HG03159 (cell line): Measurements from ENCODE around the gene KBTBD12.

Source experiments
- ATAC-seq: cut with Tn5 transposase; IDR thresholded peaks from one replicate; pipeline ENCODE4 v1.9.1; 2021; ENCODE audit warnings: mild to moderate bottlenecking, moderate library complexity; ENCODE audit not compliant: unreplicated experiment

KBTBD12 gene

DNA sequence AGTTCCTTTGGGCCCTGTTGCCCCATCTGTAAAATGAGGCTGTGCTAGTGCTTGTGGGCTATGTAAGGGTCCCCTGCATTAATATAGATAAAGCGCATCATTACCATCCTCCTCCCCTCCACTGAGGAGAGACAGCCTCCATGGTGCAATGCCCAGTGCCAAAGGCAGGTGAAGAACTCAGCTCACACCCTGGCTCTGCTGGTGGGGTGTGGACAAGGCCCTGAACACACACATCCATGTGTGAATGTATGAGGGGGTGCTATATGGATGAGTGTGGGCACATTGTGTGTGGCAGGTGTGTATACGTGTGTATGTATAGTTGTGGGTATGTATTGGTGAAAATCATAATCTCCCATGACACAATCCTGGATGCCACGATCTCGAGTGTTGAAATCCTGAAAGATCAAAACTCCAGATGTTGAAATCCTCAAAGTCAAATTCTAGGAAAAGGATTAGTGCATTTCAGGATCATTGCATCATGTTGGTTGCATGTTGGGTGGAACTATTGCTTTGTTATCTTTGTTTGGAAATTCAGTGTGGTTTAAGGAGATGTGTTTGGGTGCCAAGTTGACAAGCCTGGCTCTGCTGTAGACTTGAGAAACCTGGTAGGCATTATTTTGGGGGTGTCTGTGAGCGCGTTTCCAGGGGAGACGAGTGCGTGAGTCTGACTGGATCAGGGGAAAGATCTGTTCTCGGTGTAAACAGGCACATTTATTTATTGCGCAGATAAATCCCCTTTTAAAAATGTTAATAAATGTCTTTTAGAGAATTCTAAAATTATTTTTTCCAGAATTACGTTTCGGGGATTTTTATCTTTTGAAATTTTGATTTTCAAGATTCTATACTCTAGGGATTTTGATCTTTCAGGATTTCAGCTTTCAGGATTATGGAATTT is 95.2 kb downstream of the KBTBD12 start:
- ATAC-seq: no peak

DNA sequence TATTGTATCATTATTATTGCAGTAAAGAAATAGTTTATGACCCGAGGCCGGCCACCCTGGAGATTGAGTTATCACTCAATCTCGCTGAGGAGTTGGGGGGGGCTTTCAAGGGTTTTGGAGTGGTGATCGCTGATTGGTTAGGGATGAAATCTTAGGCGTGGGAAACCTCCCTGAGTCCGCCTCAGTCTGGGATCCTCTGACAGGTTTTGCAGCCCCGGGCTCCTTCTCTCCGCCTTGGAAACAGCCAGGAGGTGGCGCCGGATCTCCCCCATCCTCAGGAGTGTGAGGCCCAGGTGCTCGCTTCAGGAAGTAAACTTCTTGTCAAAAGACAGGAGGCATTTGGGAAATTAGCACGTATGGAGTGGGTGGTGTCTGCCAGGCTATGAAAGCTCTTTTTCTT is 96.1 kb downstream of the KBTBD12 start:
- ATAC-seq: no peak

DNA sequence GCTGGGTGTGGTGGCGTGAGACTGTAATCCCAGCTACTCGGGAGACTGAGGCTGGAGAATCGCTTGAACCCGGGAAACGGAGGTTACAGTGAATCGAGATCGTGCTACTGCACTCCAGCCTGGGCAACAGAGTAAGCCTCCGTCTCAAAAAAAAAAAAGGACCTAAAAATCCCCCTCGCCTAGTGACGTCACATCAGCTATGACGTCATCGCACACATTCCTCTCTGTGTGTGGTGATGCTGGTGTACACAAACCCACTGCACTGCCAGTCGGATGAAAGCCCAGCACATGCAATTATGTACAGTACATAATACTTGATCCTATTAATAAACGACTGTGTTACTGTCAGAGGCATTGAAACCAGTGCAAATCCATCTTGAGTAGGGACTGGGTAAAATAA is 97.0 kb downstream of the KBTBD12 start:
- no peak for ATAC-seq

DNA sequence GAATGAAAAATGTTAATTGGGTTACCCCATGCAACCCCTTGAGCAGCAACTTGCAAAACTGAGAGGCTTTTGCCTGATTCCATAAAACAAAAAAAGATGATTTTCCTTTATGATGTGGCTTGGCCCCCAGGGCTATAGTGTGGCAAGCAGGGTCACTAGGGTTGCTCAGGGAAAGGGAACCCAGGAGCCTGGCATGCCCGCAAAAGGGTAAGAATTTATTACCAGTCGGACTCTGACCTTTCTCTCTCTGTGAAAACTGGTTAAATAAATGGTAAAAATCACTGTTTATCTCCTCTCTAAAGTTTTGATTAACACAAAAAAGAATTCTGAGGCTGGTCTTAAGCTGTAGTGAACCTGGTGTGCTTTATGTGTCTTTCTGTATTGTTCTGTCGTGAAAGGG is 99.5 kb downstream of the KBTBD12 start:
- ATAC-seq: no peak

DNA sequence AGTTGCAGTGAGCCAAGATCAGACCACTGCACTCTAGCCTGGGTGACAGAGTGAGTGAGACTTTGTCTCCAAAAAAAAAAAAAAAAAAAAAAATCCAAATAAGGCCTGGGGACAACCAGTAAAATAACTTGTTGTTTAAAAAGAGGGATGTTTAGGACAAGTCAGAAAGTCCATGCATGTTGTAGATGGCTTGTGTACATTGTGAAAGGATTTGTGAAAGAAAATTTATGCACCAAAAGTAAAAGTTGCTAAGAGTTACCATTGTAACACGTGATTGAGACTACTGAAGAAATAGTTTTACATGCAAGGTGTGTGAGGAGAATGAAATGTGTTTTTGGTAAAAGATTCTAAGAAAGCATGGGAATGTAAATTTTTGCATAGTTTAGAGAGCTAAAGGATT is 101.5 kb downstream of the KBTBD12 start:
- ATAC-seq: no peak

DNA sequence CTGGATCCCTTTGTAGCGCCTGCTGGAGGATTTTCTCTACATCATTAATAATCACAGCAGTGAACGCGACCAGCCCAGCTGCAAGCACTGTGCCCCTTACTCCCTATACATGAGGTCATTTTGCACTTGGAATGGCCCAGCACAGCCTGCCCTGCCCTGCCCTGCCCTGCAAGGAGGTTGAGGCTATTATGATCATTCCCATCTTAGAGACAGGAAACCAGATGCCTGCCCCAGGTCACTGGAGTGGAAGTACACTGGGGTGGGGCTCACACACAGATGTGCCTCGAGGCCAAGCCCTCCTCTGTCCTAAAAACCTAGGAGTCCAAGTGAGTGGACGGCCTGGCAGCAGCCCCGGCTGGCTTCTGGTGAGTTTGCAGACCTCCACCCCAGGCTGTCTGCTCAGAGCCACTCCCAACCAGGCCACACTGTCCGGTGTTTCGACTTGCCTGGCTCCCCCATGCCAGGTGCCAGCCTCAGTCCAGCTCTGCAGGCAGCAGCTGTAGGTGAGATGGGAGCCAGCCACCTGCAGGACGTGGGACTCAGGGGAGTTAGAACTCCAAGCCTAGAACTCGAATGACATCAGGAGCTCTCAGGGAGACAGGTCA is 106.8 kb downstream of the KBTBD12 start:
- ATAC-seq: no peak

DNA sequence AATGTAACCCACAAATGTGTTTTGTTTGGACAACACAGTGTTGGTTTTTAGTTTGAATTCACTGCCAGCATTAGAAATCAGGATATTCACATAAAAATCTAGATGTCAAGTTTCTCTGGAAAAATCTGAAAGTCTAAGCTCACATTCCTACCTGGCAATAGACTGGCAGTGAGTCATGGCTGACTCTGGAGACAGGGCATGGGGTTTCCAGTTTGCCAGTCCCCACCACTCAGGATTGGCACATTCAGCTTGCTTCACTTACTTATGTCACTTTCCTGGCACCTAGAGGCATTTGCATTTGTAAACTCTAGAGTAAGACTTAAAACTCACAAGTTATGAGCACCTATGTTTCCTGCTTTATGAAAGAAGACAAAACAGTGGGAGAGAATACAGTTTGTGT is 118.1 kb downstream of the KBTBD12 start:
- ATAC-seq: no peak

DNA sequence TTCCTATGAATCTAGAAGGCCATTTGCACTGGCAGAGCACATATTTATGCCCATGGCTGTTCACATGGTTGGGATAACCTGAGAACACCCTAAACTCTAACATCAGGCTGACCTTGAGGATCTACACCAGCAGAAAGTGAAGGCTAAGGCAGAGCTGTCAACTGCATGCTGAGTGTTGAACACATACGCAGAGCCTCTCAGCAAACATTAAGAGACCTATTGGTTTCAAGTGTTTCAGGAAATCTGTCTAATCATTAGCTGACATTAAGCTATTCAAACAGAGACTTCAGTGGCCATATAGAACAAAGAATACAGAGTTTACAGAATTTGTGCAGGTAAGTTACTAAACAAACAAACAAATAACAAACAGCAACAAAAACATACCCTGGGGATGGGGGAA is 121.1 kb downstream of the KBTBD12 start:
- no peak for ATAC-seq
